Measurements from ENCODE around the gene ENTREP3.
A peak's percentile ranks its signal among the peaks of the same experiment; 100 is the strongest.

The ENTREP3 gene

GRCh38 chr1:155202731-155203515, 52.4 kb downstream of the ENTREP3 start:
- no peaks in the 10 kb centered on the region for H3K9me3 ChIP-seq (ENCODE audit: control insufficient read depth in 5 of 5, low read length in 5 of 5)
- no peak overlapping the region for H3K9ac ChIP-seq (ENCODE audit: low read length in 5 of 5)
- H3K36me3 ChIP-seq (ENCODE audit: control insufficient read depth in 5 of 5, insufficient read depth in 5 of 5, low read length in 5 of 5), result peaks cover 0 to 20% (median 11%) of the 10 kb centered on the region in 5 donors
- peaks cover 4 to 18% (median 12%) of the 10 kb centered on the region in 5 donors for H3K4me1 ChIP-seq (ENCODE audit: control insufficient read depth in 5 of 5, insufficient read depth in 5 of 5, low read length in 5 of 5)
- no peak overlapping the region for H3K27ac ChIP-seq (ENCODE audit: low read depth, low read length)
- H3K27me3 ChIP-seq (ENCODE audit: control insufficient read depth in 5 of 5, insufficient read depth in 4 of 5, low read length in 5 of 5), result no peaks in the 10 kb centered on the region
- H3K4me3 ChIP-seq (ENCODE audit: low read depth in 1 of 5, low read length in 5 of 5), result no peak overlapping the region

GRCh38 chr1:155202198-155202597, 53.1 kb downstream of the ENTREP3 start:
- Histone ChIP-seq H3K9me3 (ENCODE audit: control insufficient read depth in 5 of 5, low read length in 5 of 5) (no peaks in the 10 kb centered on the region), H3K27me3 (ENCODE audit: control insufficient read depth in 5 of 5, insufficient read depth in 4 of 5, low read length in 5 of 5) (no peaks in the 10 kb centered on the region), H3K4me3 (ENCODE audit: low read depth in 1 of 5, low read length in 5 of 5) (no peak overlapping the region), H3K9ac (ENCODE audit: low read length in 5 of 5) (no peak overlapping the region), H3K4me1 (ENCODE audit: control insufficient read depth in 5 of 5, insufficient read depth in 5 of 5, low read length in 5 of 5) (peaks cover under 1 to 16% (median 6%) of the 10 kb centered on the region in 5 donors), H3K27ac (ENCODE audit: low read depth, low read length) (no peak overlapping the region), H3K36me3 (ENCODE audit: control insufficient read depth in 5 of 5, insufficient read depth in 5 of 5, low read length in 5 of 5) (peaks cover 0 to 24% (median 17%) of the 10 kb centered on the region in 5 donors)

DNA sequence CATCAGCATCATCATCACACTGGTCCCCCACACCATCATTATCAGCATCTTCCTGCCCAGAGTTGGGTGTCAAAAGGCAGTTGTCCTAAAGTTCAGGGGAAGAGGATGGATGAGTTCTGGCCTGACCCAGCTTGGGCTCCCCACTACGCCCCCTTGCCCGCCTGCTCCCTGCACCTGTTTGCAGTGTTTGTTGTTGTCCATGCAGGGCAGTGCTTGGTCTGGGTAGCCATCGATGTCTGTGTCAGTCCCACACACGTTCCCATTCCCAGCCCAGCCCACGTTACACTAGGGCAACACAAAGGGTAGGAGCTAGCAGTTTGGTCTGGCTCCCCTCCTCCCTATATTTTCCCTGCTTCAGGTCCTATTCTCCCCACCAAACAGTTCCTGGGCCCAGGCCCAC, 54.4 kb downstream of the ENTREP3 start:
- no peak overlapping the region for H3K27ac ChIP-seq (ENCODE audit: low read depth, low read length)
- H3K9me3 ChIP-seq (ENCODE audit: control insufficient read depth in 5 of 5, low read length in 5 of 5), result no peaks in the 10 kb centered on the region
- no peak overlapping the region for H3K9ac ChIP-seq (ENCODE audit: low read length in 5 of 5)
- no peaks in the 10 kb centered on the region for H3K27me3 ChIP-seq (ENCODE audit: control insufficient read depth in 5 of 5, insufficient read depth in 4 of 5, low read length in 5 of 5)
- peaks cover 0 to 30% (median 25%) of the 10 kb centered on the region in 5 donors for H3K36me3 ChIP-seq (ENCODE audit: control insufficient read depth in 5 of 5, insufficient read depth in 5 of 5, low read length in 5 of 5)
- no peak overlapping the region for H3K4me3 ChIP-seq (ENCODE audit: low read depth in 1 of 5, low read length in 5 of 5)
- H3K4me1 ChIP-seq (ENCODE audit: control insufficient read depth in 5 of 5, insufficient read depth in 5 of 5, low read length in 5 of 5), result peaks cover 0 to 18% (median 10%) of the 10 kb centered on the region in 5 donors

DNA sequence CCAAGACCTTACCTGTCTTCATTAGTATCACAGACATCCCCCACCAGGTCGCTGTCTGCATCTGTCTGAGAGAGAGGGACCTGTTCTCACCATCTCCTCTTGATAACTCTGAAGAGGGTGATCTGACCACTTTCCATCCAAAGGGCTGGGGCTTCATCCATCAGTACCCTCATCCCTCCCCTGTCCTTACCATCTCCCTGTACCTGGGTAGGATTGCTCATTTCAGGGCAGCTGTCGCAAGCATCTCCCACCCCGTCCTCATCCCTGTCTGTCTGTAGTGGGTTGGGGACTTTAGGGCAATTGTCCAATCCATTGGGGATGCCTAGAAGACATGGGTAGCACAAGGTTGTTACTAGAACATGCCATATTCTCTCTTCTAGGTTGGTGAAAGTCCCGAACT, 55.5 kb downstream of the ENTREP3 start:
- Histone ChIP-seq H3K9me3 (ENCODE audit: control insufficient read depth in 5 of 5, low read length in 5 of 5) (no peaks in the 10 kb centered on the region), H3K4me3 (ENCODE audit: low read depth in 1 of 5, low read length in 5 of 5) (no peak overlapping the region), H3K27ac (ENCODE audit: low read depth, low read length) (no peak overlapping the region), H3K36me3 (ENCODE audit: control insufficient read depth in 5 of 5, insufficient read depth in 5 of 5, low read length in 5 of 5) (peaks cover 0 to 30% (median 25%) of the 10 kb centered on the region in 5 donors), H3K9ac (ENCODE audit: low read length in 5 of 5) (no peak overlapping the region), H3K27me3 (ENCODE audit: control insufficient read depth in 5 of 5, insufficient read depth in 4 of 5, low read length in 5 of 5) (no peaks in the 10 kb centered on the region), H3K4me1 (ENCODE audit: control insufficient read depth in 5 of 5, insufficient read depth in 5 of 5, low read length in 5 of 5) (peaks cover 4 to 26% (median 18%) of the 10 kb centered on the region in 5 donors)

DNA sequence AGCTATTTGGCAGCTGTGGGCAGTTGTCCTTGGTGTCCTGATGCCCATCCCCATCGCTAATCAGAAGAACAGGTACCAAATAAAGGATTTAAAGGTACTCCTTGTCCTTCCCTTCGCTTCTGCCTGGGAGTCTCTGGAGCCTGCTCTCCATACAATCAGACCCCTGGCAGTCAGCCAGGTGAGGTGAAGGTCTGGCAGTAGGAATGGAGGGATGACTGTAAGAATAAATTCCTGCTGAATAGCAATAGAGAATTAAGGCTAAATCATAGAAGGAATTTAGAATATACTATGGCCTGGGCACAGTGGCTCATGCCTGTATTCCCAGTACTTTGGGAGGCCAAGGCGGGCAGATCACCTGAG, 56.8 kb downstream of the ENTREP3 start:
- Histone ChIP-seq H3K36me3 (ENCODE audit: control insufficient read depth in 5 of 5, insufficient read depth in 5 of 5, low read length in 5 of 5) (peaks cover 0 to 30% (median 25%) of the 10 kb centered on the region in 5 donors), H3K27me3 (ENCODE audit: control insufficient read depth in 5 of 5, insufficient read depth in 4 of 5, low read length in 5 of 5) (no peaks in the 10 kb centered on the region), H3K4me3 (ENCODE audit: low read depth in 1 of 5, low read length in 5 of 5) (no peak overlapping the region), H3K4me1 (ENCODE audit: control insufficient read depth in 5 of 5, insufficient read depth in 5 of 5, low read length in 5 of 5) (peaks cover 6 to 39% (median 31%) of the 10 kb centered on the region in 5 donors), H3K9ac (ENCODE audit: low read length in 5 of 5) (no peak overlapping the region), H3K9me3 (ENCODE audit: control insufficient read depth in 5 of 5, low read length in 5 of 5) (no peaks in the 10 kb centered on the region), H3K27ac (ENCODE audit: low read depth, low read length) (no peak overlapping the region)

GRCh38 chr1:155197901-155198546, 57.3 kb downstream of the ENTREP3 start:
- H3K4me1 ChIP-seq (ENCODE audit: control insufficient read depth in 5 of 5, insufficient read depth in 5 of 5, low read length in 5 of 5), result peaks cover 6 to 44% (median 36%) of the 10 kb centered on the region in 5 donors
- H3K36me3 ChIP-seq (ENCODE audit: control insufficient read depth in 5 of 5, insufficient read depth in 5 of 5, low read length in 5 of 5), result peaks cover 0 to 30% (median 25%) of the 10 kb centered on the region in 5 donors
- H3K9ac ChIP-seq (ENCODE audit: low read length in 5 of 5), result no peak overlapping the region
- H3K27me3 ChIP-seq (ENCODE audit: control insufficient read depth in 5 of 5, insufficient read depth in 4 of 5, low read length in 5 of 5), result no peaks in the 10 kb centered on the region
- H3K4me3 ChIP-seq (ENCODE audit: low read depth in 1 of 5, low read length in 5 of 5), result no peak overlapping the region
- H3K27ac ChIP-seq (ENCODE audit: low read depth, low read length), result peak overlapping the region; percentile 50
- no peaks in the 10 kb centered on the region for H3K9me3 ChIP-seq (ENCODE audit: control insufficient read depth in 5 of 5, low read length in 5 of 5)

All from subcutaneous abdominal adipose tissue (tissue), 5 donors.